HEK293T (cell line): ENCODE data around the gene AKR7A2.

Experiments used
- ARNT ChIP-seq: fragments of 450-650 bp; IDR thresholded peaks from 2 replicates; pipeline ENCODE4 v1.6.1; 2017; ENCODE audit warnings: mild to moderate bottlenecking
- BHLHE40 ChIP-seq: fragments of 450-650 bp; IDR thresholded peaks from 2 replicates; pipeline ENCODE4 v1.6.1; 2016; ENCODE audit warnings: mild to moderate bottlenecking, moderate library complexity, borderline replicate concordance
- ELF4 ChIP-seq: fragments of 450-650 bp; IDR thresholded peaks from 2 replicates; pipeline ENCODE4 v1.6.1; 2017; ENCODE audit warnings: antibody characterized with exemption
- FOXA1 ChIP-seq: fragments of 450-650 bp; IDR thresholded peaks from 2 replicates; pipeline ENCODE4 v1.6.1; 2016; ENCODE audit warnings: mild to moderate bottlenecking
- L3MBTL2 ChIP-seq: fragments of 450-650 bp; conservative IDR thresholded peaks from 2 replicates; pipeline ENCODE4 v1.6.1; 2016; ENCODE audit warnings: mild to moderate bottlenecking
- LEF1 ChIP-seq: fragments of 450-650 bp; IDR thresholded peaks from 2 replicates; pipeline ENCODE4 v1.6.1; 2017; ENCODE audit warnings: mild to moderate bottlenecking, borderline replicate concordance
- NFRKB ChIP-seq: fragments of 450-650 bp; IDR thresholded peaks from 2 replicates; pipeline ENCODE4 v1.6.1; 2016; ENCODE audit warnings: mild to moderate bottlenecking, moderate library complexity
- SP1 ChIP-seq: fragments of 450-650 bp; IDR thresholded peaks from 2 replicates; pipeline ENCODE4 v1.6.1; 2017
- SUZ12 ChIP-seq: fragments of 450-650 bp; IDR thresholded peaks from 2 replicates; pipeline ENCODE4 v1.6.1; 2016; ENCODE audit warnings: mild to moderate bottlenecking
- TARDBP ChIP-seq: fragments of 450-650 bp; IDR thresholded peaks from 2 replicates; pipeline ENCODE4 v1.6.1; 2016
- TF ChIP-seq, protein P1 (sequence below): fragments of 450-650 bp; IDR thresholded peaks from 2 replicates; pipeline ENCODE4 v1.6.1; 2016

- TF ChIP-seq ARNT (no peak), TARDBP (no peak), SUZ12 (no peak), LEF1 (no peak), SP1 (no peak), FOXA1 (no peak), BHLHE40 (no peak), NFRKB (no peak), L3MBTL2 (no peak), ELF4 (no peak)
- TF ChIP-seq, protein P1, sequence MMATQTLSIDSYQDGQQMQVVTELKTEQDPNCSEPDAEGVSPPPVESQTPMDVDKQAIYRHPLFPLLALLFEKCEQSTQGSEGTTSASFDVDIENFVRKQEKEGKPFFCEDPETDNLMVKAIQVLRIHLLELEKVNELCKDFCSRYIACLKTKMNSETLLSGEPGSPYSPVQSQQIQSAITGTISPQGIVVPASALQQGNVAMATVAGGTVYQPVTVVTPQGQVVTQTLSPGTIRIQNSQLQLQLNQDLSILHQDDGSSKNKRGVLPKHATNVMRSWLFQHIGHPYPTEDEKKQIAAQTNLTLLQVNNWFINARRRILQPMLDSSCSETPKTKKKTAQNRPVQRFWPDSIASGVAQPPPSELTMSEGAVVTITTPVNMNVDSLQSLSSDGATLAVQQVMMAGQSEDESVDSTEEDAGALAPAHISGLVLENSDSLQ: no peak
Measured at GRCh38 chr1:19294638-19295037, 17.3 kb downstream of the AKR7A2 start.
